AG20443 (cell line): ENCODE measurements around the gene SCAMP1.

Source experiments
- DNase-seq: peaks from one replicate; pipeline ENCODE4 v3.0.0; 2012; ENCODE audit warnings: low spot score, mixed read lengths

SCAMP1 gene

GRCh38 chr5:78512435-78512834, 152.0 kb downstream of the SCAMP1 start:
- no peak for DNase-seq

- no peak for DNase-seq
Measured at GRCh38 chr5:78513441-78513840, 153.0 kb downstream of the SCAMP1 start.

GRCh38 chr5:78514427-78515330, 154.3 kb downstream of the SCAMP1 start:
- DNase-seq = no peak

DNA sequence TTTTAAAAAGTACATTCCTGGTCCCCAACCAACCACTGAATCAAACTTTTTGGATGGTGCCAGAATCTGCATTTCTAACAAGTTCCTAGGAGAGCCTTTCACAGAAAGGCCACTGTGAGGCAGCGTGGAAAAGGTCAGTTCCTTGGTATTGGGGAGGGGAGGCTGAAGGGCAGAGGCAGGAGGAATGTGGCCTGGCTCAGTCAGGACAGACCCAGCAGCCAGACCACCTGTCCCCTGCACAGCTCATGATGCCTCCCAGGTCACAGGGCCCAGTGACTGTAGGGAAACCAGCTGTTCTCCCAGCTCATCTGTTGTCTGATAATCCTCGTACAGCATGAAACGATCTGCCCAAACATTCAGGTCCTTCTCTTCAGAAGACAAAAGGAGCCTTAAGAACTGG, 155.3 kb downstream of the SCAMP1 start:
- DNase-seq = no peak

GRCh38 chr5:78518365-78519197, 158.2 kb downstream of the SCAMP1 start:
- peak; percentile 91 for DNase-seq

GRCh38 chr5:78519198-78519941, 159.0 kb downstream of the SCAMP1 start:
- DNase-seq = no peak

GRCh38 chr5:78521455-78521854, 161.0 kb downstream of the SCAMP1 start:
- DNase-seq = no peak

- no peak for DNase-seq
Measured at GRCh38 chr5:78522476-78523260, 162.3 kb downstream of the SCAMP1 start.

DNA sequence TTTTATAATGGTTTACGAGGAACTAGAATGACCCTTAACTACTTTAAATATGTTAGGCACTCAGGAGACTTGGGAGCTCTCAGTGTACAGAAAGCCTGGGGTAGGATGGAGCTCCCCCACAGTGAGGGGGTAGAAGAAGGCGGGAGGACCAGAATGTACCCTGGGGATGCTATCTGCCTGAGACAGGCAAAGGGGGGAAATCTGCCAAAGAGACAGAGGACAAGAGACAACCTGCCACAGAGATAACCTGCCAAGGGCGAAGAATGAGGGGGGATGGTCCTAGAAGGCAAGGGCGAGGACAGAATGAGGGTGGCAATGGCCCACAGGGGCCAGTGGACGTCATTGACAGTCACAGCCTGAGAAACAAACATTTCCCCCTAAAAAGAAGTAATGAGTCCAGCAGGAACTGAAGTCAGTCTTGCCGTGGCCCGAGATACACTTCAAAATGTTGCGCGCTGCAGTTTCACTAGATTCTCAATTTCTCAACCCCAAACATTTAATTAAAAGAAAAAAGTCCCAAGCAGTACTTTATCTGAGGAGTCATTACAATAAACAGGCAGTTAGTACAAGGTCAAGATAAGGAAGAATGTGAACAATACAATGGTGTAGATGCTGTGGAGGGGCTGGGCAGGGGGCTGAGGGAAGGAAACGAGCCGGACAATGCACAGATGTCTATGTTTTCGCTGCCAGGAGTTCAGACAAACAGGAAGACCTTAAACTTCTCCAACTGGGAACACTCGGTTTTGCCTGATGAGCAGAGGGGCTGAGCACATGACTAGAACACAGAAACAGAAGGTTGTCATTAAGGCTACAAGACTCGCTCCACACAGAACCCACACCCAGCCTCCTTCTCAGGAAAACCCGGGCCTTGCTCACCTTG, 163.1 kb downstream of the SCAMP1 start:
- DNase-seq = no peak

GRCh38 chr5:78526049-78526525, 165.7 kb downstream of the SCAMP1 start:
- peak; percentile 70 for DNase-seq

- DNase-seq = peak; percentile 80
Measured at GRCh38 chr5:78527054-78527859, 166.8 kb downstream of the SCAMP1 start.

DNA sequence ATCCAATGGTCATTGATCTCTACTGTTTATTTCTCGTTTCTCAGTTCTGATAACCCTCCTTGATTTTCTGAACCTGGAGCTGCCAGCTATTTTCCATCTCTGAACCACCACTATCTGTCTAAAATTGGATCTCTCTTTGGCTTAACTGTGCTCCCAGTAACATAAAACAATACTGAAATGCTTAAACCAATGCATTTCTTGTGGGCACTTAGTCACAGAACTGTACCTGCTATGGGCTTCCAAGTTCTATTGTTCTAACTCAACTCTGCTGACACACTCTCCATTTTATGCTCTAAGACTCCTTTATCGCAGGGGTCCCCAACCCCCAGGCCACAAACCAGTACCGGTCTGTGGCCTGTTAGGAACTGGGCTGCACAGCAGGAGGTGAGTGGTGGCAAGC, 167.5 kb downstream of the SCAMP1 start:
- no peak for DNase-seq
